ENCODE measurements around the gene ATG16L2. TPM values are rescaled to one million over a fixed set of nuclear protein-coding genes. Genes with fewer than 3 reads are reported as not detected.

The ATG16L2 gene
- total RNA-seq, 1 donor from 2014 or later = 9.6 TPM

GRCh38 chr11:72828081-72828567 is 13.9 kb downstream of the ATG16L2 start:
- Mint-ChIP-seq H3K9me3 (ENCODE audit: unreplicated experiment) (no peaks in the 10 kb centered on the region), H3K27ac (ENCODE audit: unreplicated experiment) (no peak overlapping the region), H3K4me1 (ENCODE audit: low read depth, unreplicated experiment) (peaks cover 4% of the 10 kb centered on the region), H3K4me3 (ENCODE audit: unreplicated experiment) (no peak overlapping the region), H3K36me3 (ENCODE audit: low read depth, unreplicated experiment) (peaks cover 9% of the 10 kb centered on the region), H3K27me3 (ENCODE audit: low read depth, unreplicated experiment) (peaks cover 5% of the 10 kb centered on the region)
- Histone ChIP-seq H3K9me3 (ENCODE audit: insufficient read depth, low read depth, low read length) (no peaks in the 10 kb centered on the region), H3K9ac (ENCODE audit: low read length) (no peak overlapping the region), H3K4me1 (ENCODE audit: insufficient read depth, low read length) (no peaks in the 10 kb centered on the region), H3K4me2 (ENCODE audit: low read length) (no peak overlapping the region), H2AFZ (ENCODE audit: low read depth, low read length) (no peak overlapping the region), H3K27ac (ENCODE audit: low read depth, low read length) (no peak overlapping the region), H3K4me3 (ENCODE audit: insufficient read depth, low read depth, low read length) (no peak overlapping the region), H3K79me2 (ENCODE audit: insufficient read depth, low read length) (no peaks in the 10 kb centered on the region), H3K36me3 (ENCODE audit: insufficient read depth, low read length) (no peaks in the 10 kb centered on the region), H3K27me3 (ENCODE audit: insufficient read depth, low read length) (no peaks in the 10 kb centered on the region), H4K20me1 (ENCODE audit: insufficient read depth, low read length) (no peaks in the 10 kb centered on the region)
- TF ChIP-seq EZH2 (IDR thresholded peaks at IDR 0.05; ENCODE audit: insufficient read depth, low read length) (no peak), CTCF (IDR thresholded peaks at IDR 0.05; ENCODE audit: insufficient read depth, low read depth, low read length) (no peak)
- DNase-seq (ENCODE audit: low read depth) = no peak
- FAIRE-seq = no peak

GRCh38 chr11:72828692-72829101 is 14.5 kb downstream of the ATG16L2 start:
- no peak overlapping the region for H3K9ac ChIP-seq (ENCODE audit: low read length)
- no peak overlapping the region for H3K4me3 ChIP-seq (ENCODE audit: insufficient read depth, low read depth, low read length)
- no peaks in the 10 kb centered on the region for H3K4me1 ChIP-seq (ENCODE audit: insufficient read depth, low read length)
- H3K27ac ChIP-seq (ENCODE audit: low read depth, low read length) = no peak overlapping the region
- DNase-seq (ENCODE audit: low read depth) (no peak), FAIRE-seq (no peak)
- H3K36me3 ChIP-seq (ENCODE audit: insufficient read depth, low read length) = no peaks in the 10 kb centered on the region
- H3K4me3 Mint-ChIP-seq (ENCODE audit: unreplicated experiment) = no peak overlapping the region
- H4K20me1 ChIP-seq (ENCODE audit: insufficient read depth, low read length) = no peaks in the 10 kb centered on the region
- H3K9me3 ChIP-seq (ENCODE audit: insufficient read depth, low read depth, low read length) = no peaks in the 10 kb centered on the region
- H3K27me3 ChIP-seq (ENCODE audit: insufficient read depth, low read length) = no peaks in the 10 kb centered on the region
- H3K4me2 ChIP-seq (ENCODE audit: low read length) = no peak overlapping the region
- H3K27ac Mint-ChIP-seq (ENCODE audit: unreplicated experiment) = no peak overlapping the region
- H3K27me3 Mint-ChIP-seq (ENCODE audit: low read depth, unreplicated experiment) = peaks cover 4% of the 10 kb centered on the region
- no peaks in the 10 kb centered on the region for H3K9me3 Mint-ChIP-seq (ENCODE audit: unreplicated experiment)
- H3K79me2 ChIP-seq (ENCODE audit: insufficient read depth, low read length) = no peaks in the 10 kb centered on the region
- peaks cover 9% of the 10 kb centered on the region for H3K36me3 Mint-ChIP-seq (ENCODE audit: low read depth, unreplicated experiment)
- H2AFZ ChIP-seq (ENCODE audit: low read depth, low read length) = no peak overlapping the region
- peaks cover 4% of the 10 kb centered on the region for H3K4me1 Mint-ChIP-seq (ENCODE audit: low read depth, unreplicated experiment)
- TF ChIP-seq CTCF (IDR thresholded peaks at IDR 0.05; ENCODE audit: insufficient read depth, low read depth, low read length) (no peak), EZH2 (IDR thresholded peaks at IDR 0.05; ENCODE audit: insufficient read depth, low read length) (no peak)

- no peaks in the 10 kb centered on the region for H3K27me3 ChIP-seq (ENCODE audit: insufficient read depth, low read length)
- no peaks in the 10 kb centered on the region for H4K20me1 ChIP-seq (ENCODE audit: insufficient read depth, low read length)
- Mint-ChIP-seq H3K27ac (ENCODE audit: unreplicated experiment) (no peak overlapping the region), H3K4me1 (ENCODE audit: low read depth, unreplicated experiment) (peaks cover 6% of the 10 kb centered on the region), H3K27me3 (ENCODE audit: low read depth, unreplicated experiment) (peaks cover 3% of the 10 kb centered on the region), H3K9me3 (ENCODE audit: unreplicated experiment) (no peaks in the 10 kb centered on the region), H3K36me3 (ENCODE audit: low read depth, unreplicated experiment) (peaks cover 9% of the 10 kb centered on the region), H3K4me3 (ENCODE audit: unreplicated experiment) (no peak overlapping the region)
- no peak for FAIRE-seq
- H3K9me3 ChIP-seq (ENCODE audit: insufficient read depth, low read depth, low read length) = no peaks in the 10 kb centered on the region
- no peak overlapping the region for H2AFZ ChIP-seq (ENCODE audit: low read depth, low read length)
- TF ChIP-seq EZH2 (IDR thresholded peaks at IDR 0.05; ENCODE audit: insufficient read depth, low read length) (no peak), CTCF (IDR thresholded peaks at IDR 0.05; ENCODE audit: insufficient read depth, low read depth, low read length) (no peak)
- DNase-seq (ENCODE audit: low read depth) = no peak
- no peak overlapping the region for H3K9ac ChIP-seq (ENCODE audit: low read length)
- no peak overlapping the region for H3K27ac ChIP-seq (ENCODE audit: low read depth, low read length)
- no peak overlapping the region for H3K4me3 ChIP-seq (ENCODE audit: insufficient read depth, low read depth, low read length)
- no peaks in the 10 kb centered on the region for H3K4me1 ChIP-seq (ENCODE audit: insufficient read depth, low read length)
- H3K4me2 ChIP-seq (ENCODE audit: low read length) = no peak overlapping the region
- no peaks in the 10 kb centered on the region for H3K79me2 ChIP-seq (ENCODE audit: insufficient read depth, low read length)
- H3K36me3 ChIP-seq (ENCODE audit: insufficient read depth, low read length) = no peaks in the 10 kb centered on the region
Observed at GRCh38 chr11:72829178-72829577, 15.0 kb downstream of the ATG16L2 start.

Data from astrocyte (in vitro differentiated cells and primary cell).